A673 (cell line): ENCODE measurements around the gene FAM217B.

Experiments
- EZH2 ChIP-seq: fragments of 200-600 bp; sonication (generic); IDR thresholded peaks from 2 replicates; pipeline ENCODE4 v1.6.1; 2017; ENCODE audit warnings: borderline replicate concordance, low read depth, mild to moderate bottlenecking, mixed read lengths, antibody characterized with exemption, low read length; ENCODE audit not compliant: poor library complexity, severe bottlenecking
- TF ChIP-seq, protein P1 (sequence below): fragments of 300-800, 200-600 bp; sonication (generic); conservative IDR thresholded peaks from 2 replicates; pipeline ENCODE4 v1.5.1; 2017; ENCODE audit warnings: low read depth, mild to moderate bottlenecking, antibody characterized with exemption, low read length, moderate library complexity, mixed read lengths

DNA sequence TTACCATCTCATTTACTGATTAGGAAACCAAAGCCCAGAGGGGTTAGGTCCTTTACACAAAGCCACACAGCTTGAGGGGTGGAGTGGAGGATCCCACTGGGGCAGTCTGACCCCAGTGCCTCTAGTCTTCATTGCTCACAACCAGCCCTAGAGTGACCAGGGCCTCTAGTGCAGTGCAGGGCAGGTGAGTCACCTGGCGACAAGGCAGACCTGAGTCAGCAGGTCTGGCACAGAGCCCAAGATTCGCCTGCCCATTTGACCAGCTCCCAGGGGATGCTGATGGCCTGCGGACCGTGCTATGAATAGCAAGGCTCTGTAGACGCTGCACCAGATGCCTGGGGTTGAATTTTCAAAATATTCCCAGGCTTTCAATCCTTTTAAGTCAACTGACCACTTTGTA lies 48.0 kb downstream of the FAM217B start:
- TF ChIP-seq, protein P1, sequence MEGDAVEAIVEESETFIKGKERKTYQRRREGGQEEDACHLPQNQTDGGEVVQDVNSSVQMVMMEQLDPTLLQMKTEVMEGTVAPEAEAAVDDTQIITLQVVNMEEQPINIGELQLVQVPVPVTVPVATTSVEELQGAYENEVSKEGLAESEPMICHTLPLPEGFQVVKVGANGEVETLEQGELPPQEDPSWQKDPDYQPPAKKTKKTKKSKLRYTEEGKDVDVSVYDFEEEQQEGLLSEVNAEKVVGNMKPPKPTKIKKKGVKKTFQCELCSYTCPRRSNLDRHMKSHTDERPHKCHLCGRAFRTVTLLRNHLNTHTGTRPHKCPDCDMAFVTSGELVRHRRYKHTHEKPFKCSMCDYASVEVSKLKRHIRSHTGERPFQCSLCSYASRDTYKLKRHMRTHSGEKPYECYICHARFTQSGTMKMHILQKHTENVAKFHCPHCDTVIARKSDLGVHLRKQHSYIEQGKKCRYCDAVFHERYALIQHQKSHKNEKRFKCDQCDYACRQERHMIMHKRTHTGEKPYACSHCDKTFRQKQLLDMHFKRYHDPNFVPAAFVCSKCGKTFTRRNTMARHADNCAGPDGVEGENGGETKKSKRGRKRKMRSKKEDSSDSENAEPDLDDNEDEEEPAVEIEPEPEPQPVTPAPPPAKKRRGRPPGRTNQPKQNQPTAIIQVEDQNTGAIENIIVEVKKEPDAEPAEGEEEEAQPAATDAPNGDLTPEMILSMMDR = no peak
- TF ChIP-seq EZH2 = no peak
